Caco-2 (cell line): Measurements from ENCODE around the gene POLR3H. TPM values are rescaled to one million over a fixed set of nuclear protein-coding genes. Genes with fewer than 3 reads are reported as not detected.

Experiments
- BruUV-seq: library from RNA; stranded (reverse); fragments of 400-500 nt; replicated peaks from 2 replicates; lab custom pipeline; 2021; lab: Mats Ljungman, UMichigan
- CTCF ChIA-PET: fragments of 300-600 bp; sonication (Branson Sonifier 250); formaldehyde crosslinking; loops from one replicate; lab custom pipeline; 2022; ENCODE audit warnings: antibody characterized with exemption; lab: Charles Lee
- POLR2A ChIA-PET: fragments of 300-600 bp; sonication (Branson Sonifier 250); formaldehyde crosslinking; loops from one replicate; lab custom pipeline; 2022; ENCODE audit warnings: antibody characterized with exemption; lab: Charles Lee
- DNase-seq, 2 experiments: peaks; one replicate each; pipeline versions ENCODE4 v3.0.0 to v3.0.0-alpha.2; 2020 to 2022
- H3K27me3 ChIP-seq: replicated peaks from 2 replicates; pipeline ENCODE4 v1.6.0; 2011; ENCODE audit warnings: low read length; ENCODE audit not compliant: control insufficient read depth, insufficient read depth
- H3K36me3 ChIP-seq: 2 replicates; pipeline ENCODE4 v1.5.1; 2011; ENCODE audit warnings: low read length; ENCODE audit not compliant: control insufficient read depth, insufficient read depth
- H3K4me1 ChIP-seq: fragments of 250-450 bp; sonication (Bioruptor Pico); 2 replicates; pipeline ENCODE4 v1.5.1; 2020; ENCODE audit warnings: mild to moderate bottlenecking
- H3K4me3 ChIP-seq: 2 replicates; pipeline ENCODE4 v1.5.1; 2011; ENCODE audit warnings: low read depth, mild to moderate bottlenecking, control low read depth, low read length
- H3K9me3 ChIP-seq: fragments of 250-450 bp; sonication (Bioruptor Pico); 2 replicates; pipeline ENCODE4 v1.5.1; 2020; ENCODE audit warnings: mild to moderate bottlenecking, moderate library complexity
- H3K27ac Mint-ChIP-seq: one replicate; pipeline ENCODE4 v1.8.0; 2022; ENCODE audit warnings: mixed read lengths; ENCODE audit not compliant: unreplicated experiment
- H3K27me3 Mint-ChIP-seq: one replicate; pipeline ENCODE4 v1.8.0; 2022; ENCODE audit warnings: mixed read lengths; ENCODE audit not compliant: insufficient read depth, unreplicated experiment
- H3K36me3 Mint-ChIP-seq: one replicate; pipeline ENCODE4 v1.8.0; 2022; ENCODE audit warnings: mild to moderate bottlenecking, mixed read lengths; ENCODE audit not compliant: insufficient read depth, unreplicated experiment
- H3K4me1 Mint-ChIP-seq: one replicate; pipeline ENCODE4 v1.8.0; 2022; ENCODE audit warnings: low read depth, mixed read lengths; ENCODE audit not compliant: unreplicated experiment
- H3K4me3 Mint-ChIP-seq: one replicate; pipeline ENCODE4 v1.8.0; 2022; ENCODE audit warnings: mild to moderate bottlenecking, moderate library complexity, mixed read lengths; ENCODE audit not compliant: unreplicated experiment
- H3K9me3 Mint-ChIP-seq: one replicate; pipeline ENCODE4 v1.8.0; 2022; ENCODE audit warnings: mixed read lengths; ENCODE audit not compliant: unreplicated experiment
- intact Hi-C: fragments of 100-400 bp; cut with micrococcal nuclease; formaldehyde crosslinking; loops from one replicate; pipeline ENCODE4 v1.10.0; 2022; ENCODE audit not compliant: unreplicated experiment
- total RNA-seq: library from RNA; stranded (reverse); gene quantifications from 2 replicates; pipeline ENCODE4 v1.2.3, GENCODE V29; 2022
- TF ChIP-seq, protein P1 (sequence below), 2 experiments: fragments of 200-600 bp in 1 of 2; IDR thresholded peaks; 1 replicate in 1 of 2; 2 replicates in 1 of 2; pipeline versions ENCODE4 v1.5.1 to v1.8.0; 2011 to 2022; ENCODE audit warnings: antibody characterized with exemption in 1 of 2, control low read depth in 1 of 2, inconsistent platforms in 1 of 2, low read depth in 1 of 2, low read length in 1 of 2, mild to moderate bottlenecking in 1 of 2, moderate library complexity in 1 of 2; ENCODE audit not compliant: insufficient read depth in 1 of 2, severe bottlenecking in 1 of 2, unreplicated experiment in 1 of 2

The POLR3H gene
- total RNA-seq, 1 experiment from 2014 or later: 42.2 TPM

DNA sequence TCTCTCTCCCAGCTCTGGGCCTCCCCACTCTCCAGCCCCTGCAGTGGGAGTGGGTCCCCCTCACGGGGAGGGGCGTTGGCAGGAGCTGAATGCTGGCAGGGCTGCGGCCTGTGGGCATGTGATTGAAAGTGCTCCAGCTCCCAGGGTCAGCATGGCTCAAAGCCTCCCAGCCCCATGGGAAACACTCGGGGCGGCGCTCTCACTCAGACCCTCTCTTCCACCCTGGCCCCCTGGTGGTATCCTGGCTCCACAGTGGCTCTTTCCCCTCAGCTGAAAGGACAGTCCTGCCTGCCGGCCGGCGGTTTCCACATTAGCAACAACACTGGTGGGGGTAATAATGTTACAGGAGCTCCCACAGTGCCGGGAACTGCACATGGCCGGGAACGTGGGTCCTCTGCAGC is 35.5 kb downstream of the POLR3H start:
- Mint-ChIP-seq H3K27ac (no peak overlapping the region), H3K36me3 (peaks cover 38% of the 10 kb centered on the region), H3K9me3 (no peaks in the 10 kb centered on the region), H3K27me3 (no peaks in the 10 kb centered on the region), H3K4me3 (no peak overlapping the region), H3K4me1 (peaks cover 7% of the 10 kb centered on the region)
- Histone ChIP-seq H3K9me3 (no peaks in the 10 kb centered on the region), H3K4me3 (no peak overlapping the region), H3K27me3 (no peaks in the 10 kb centered on the region), H3K36me3 (no peaks in the 10 kb centered on the region; the same call in 1 of the 2 replicates), H3K4me1 (no peaks in the 10 kb centered on the region)
- no peak for DNase-seq
- BruUV-seq: no TSS peak
- TF ChIP-seq, protein P1, sequence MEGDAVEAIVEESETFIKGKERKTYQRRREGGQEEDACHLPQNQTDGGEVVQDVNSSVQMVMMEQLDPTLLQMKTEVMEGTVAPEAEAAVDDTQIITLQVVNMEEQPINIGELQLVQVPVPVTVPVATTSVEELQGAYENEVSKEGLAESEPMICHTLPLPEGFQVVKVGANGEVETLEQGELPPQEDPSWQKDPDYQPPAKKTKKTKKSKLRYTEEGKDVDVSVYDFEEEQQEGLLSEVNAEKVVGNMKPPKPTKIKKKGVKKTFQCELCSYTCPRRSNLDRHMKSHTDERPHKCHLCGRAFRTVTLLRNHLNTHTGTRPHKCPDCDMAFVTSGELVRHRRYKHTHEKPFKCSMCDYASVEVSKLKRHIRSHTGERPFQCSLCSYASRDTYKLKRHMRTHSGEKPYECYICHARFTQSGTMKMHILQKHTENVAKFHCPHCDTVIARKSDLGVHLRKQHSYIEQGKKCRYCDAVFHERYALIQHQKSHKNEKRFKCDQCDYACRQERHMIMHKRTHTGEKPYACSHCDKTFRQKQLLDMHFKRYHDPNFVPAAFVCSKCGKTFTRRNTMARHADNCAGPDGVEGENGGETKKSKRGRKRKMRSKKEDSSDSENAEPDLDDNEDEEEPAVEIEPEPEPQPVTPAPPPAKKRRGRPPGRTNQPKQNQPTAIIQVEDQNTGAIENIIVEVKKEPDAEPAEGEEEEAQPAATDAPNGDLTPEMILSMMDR (IDR thresholded peaks at IDR 0.05; ENCODE audit: insufficient read depth in 1 of 2, low read depth in 1 of 2, low read length in 1 of 2, severe bottlenecking in 1 of 2, unreplicated experiment in 1 of 2): no peak
- ChIA-PET POLR2A (no interaction called here), CTCF (no interaction called here)
- intact Hi-C loops: no loop called here

DNA sequence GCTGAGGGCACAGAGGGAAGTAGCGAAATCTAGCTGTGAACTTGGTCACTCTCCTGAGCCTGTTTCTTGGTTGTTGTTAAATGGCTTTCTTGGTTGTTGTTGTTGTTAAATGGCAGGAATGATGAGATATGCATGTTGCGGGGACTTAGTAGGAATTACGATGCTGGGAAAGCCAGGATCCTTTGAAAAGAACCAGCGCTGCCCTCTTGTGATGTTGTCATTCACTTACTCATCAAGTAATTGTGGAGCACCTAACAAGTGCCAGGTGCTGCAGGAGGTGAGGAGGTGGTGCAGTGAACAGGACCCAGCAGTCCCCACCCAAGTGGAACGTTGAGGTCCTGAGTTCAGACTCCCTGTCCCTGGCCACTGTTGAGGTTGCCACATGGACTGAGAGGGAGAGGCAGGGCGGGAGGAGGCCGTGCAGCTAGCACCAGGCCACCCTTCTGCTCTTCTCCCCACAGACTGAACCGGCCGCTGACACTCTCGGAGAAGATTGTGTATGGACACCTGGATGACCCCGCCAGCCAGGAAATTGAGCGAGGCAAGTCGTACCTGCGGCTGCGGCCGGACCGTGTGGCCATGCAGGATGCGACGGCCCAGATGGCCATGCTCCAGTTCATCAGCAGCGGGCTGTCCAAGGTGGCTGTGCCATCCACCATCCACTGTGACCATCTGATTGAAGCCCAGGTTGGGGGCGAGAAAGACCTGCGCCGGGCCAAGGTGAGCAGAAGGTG is 36.8 kb downstream of the POLR3H start:
- POLR2A ChIA-PET: no interaction called here
- H3K4me3 ChIP-seq: no peak overlapping the region
- H3K4me3 Mint-ChIP-seq: no peak overlapping the region
- no peaks in the 10 kb centered on the region for H3K4me1 Mint-ChIP-seq
- H3K27me3 Mint-ChIP-seq: no peaks in the 10 kb centered on the region
- CTCF ChIA-PET: no interaction called here
- H3K9me3 ChIP-seq: no peaks in the 10 kb centered on the region
- no peaks in the 10 kb centered on the region for H3K9me3 Mint-ChIP-seq
- no peaks in the 10 kb centered on the region for H3K4me1 ChIP-seq
- H3K36me3 ChIP-seq: no peaks in the 10 kb centered on the region; the same call in 1 of the 2 replicates
- intact Hi-C loops: no loop called here
- no peak overlapping the region for H3K27ac Mint-ChIP-seq
- TF ChIP-seq, protein P1 (IDR thresholded peaks at IDR 0.05; ENCODE audit: insufficient read depth in 1 of 2, low read depth in 1 of 2, low read length in 1 of 2, severe bottlenecking in 1 of 2, unreplicated experiment in 1 of 2): no peak
- no peaks in the 10 kb centered on the region for H3K27me3 ChIP-seq
- no peak for DNase-seq
- peaks cover 31% of the 10 kb centered on the region for H3K36me3 Mint-ChIP-seq
- no TSS peak for BruUV-seq

DNA sequence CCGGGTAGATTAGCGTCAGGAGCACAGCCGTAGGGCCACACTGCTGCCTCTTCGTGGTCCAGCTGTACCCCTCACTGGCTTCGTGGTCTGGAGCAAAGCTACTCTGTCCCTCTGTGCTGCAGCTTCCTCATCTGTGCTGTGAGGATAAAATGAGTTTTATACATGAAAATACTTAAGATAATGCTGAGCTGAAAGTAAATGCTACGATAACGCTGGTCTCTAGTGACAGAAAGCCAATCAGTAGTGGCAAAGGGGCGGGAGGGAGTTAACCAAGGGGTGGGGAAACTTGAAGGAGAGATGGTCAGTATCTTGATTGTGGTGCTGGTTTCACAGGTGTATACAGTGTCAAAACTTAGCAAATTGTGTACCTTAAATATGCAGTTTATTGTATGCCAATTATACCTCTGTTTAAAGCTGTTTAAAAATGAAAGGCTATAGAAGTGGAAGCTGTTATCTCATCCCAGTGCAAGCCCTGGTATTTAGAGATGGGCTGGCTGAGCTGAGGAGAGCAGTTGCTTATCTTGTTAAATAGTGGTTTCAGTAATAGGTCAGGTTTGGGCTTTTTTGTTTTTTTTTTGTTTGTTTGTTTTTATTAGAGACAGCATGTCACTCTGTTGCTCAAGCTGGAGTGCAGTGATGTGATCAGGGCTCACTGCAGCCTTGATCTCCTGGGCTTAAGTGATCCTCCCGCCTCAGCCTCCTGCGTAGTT is 38.6 kb downstream of the POLR3H start:
- H3K36me3 Mint-ChIP-seq: peaks cover 38% of the 10 kb centered on the region
- H3K27me3 Mint-ChIP-seq: no peaks in the 10 kb centered on the region
- H3K4me3 ChIP-seq: no peak overlapping the region
- BruUV-seq: no TSS peak
- H3K36me3 ChIP-seq: peaks cover 2% of the 10 kb centered on the region
- no peaks in the 10 kb centered on the region for H3K27me3 ChIP-seq
- TF ChIP-seq, protein P1 (IDR thresholded peaks at IDR 0.05; ENCODE audit: insufficient read depth in 1 of 2, low read depth in 1 of 2, low read length in 1 of 2, severe bottlenecking in 1 of 2, unreplicated experiment in 1 of 2): no peak
- no peak overlapping the region for H3K27ac Mint-ChIP-seq
- no peaks in the 10 kb centered on the region for H3K4me1 Mint-ChIP-seq
- intact Hi-C loops: no loop called here
- no peaks in the 10 kb centered on the region for H3K4me1 ChIP-seq
- CTCF ChIA-PET: no interaction called here
- no peaks in the 10 kb centered on the region for H3K9me3 ChIP-seq
- H3K4me3 Mint-ChIP-seq: no peak overlapping the region
- POLR2A ChIA-PET: interaction anchor here (0.6 kb wide), 1 partner anchor 57 kb away, joined by 4 read pairs; no protein-coding TSS in a partner anchor
- H3K9me3 Mint-ChIP-seq: no peaks in the 10 kb centered on the region
- no peak for DNase-seq
